Aorta (tissue), 5 donors: ENCODE measurements around the gene MRPL21. TPM values are rescaled to one million over a fixed set of nuclear protein-coding genes. Genes with fewer than 3 reads are reported as not detected.
"Not testable (repeated sequence)": the region's sequence is repeated elsewhere in the genome, so short reads cannot be mapped to it uniquely, and the experiment has no call there.

ENCODE experiments used
- ATAC-seq: fragments of 200-7000 bp; cut with Tn5 transposase; one replicate; pipeline ENCODE4 v1.9.1; 2022; ENCODE audit warnings: moderate library complexity; ENCODE audit not compliant: low FRiP score
- DNase-seq, 2 donors: peaks; one replicate each; pipeline ENCODE4 v3.0.0-alpha.2; 2020
- H3K27ac ChIP-seq, 2 donors: one replicate each; pipeline ENCODE4 v1.5.1; 2013; ENCODE audit warnings: low read length in 2 of 2, mild to moderate bottlenecking in 2 of 2, moderate library complexity in 2 of 2, control low read depth in 1 of 2, inconsistent platforms in 1 of 2, low read depth in 1 of 2
- H3K27me3 ChIP-seq, 2 donors: one replicate each; pipeline ENCODE4 v1.6.1; 2013; ENCODE audit warnings: control low read depth in 1 of 2, low read length in 1 of 2, mild to moderate bottlenecking in 1 of 2, moderate library complexity in 1 of 2; ENCODE audit not compliant: insufficient read depth in 2 of 2, control insufficient read depth in 1 of 2
- H3K36me3 ChIP-seq, 2 donors: one replicate each; pipeline ENCODE4 v1.6.1; 2013; ENCODE audit warnings: control low read depth in 1 of 2, low read length in 1 of 2, mild to moderate bottlenecking in 1 of 2; ENCODE audit not compliant: insufficient read depth in 2 of 2, control insufficient read depth in 1 of 2
- H3K4me1 ChIP-seq, 2 donors: one replicate each; pipeline ENCODE4 v1.6.1; 2013; ENCODE audit warnings: low read length in 2 of 2, control low read depth in 1 of 2, mild to moderate bottlenecking in 1 of 2, moderate library complexity in 1 of 2; ENCODE audit not compliant: insufficient read depth in 2 of 2, control insufficient read depth in 1 of 2
- H3K4me3 ChIP-seq, 2 donors: one replicate each; pipeline ENCODE4 v1.5.1; 2013; ENCODE audit warnings: low read length in 2 of 2, control low read depth in 1 of 2, mild to moderate bottlenecking in 1 of 2
- H3K9me3 ChIP-seq: one replicate; pipeline ENCODE4 v1.6.1; 2013; ENCODE audit warnings: mild to moderate bottlenecking, low read length; ENCODE audit not compliant: control insufficient read depth
- WGBS, 2 donors: extraction: QIAGEN DNeasy Blood & Tissue Kit; methylation state at CpG; one replicate each; pipeline ENCODE4 v1.1.7; 2013; 5-methylcytosine and 5-hydroxymethylcytosine counted together
- intact Hi-C, 2 donors: fragments of 100-400 bp; cut with DNase I; formaldehyde crosslinking; loops; one replicate each; pipeline versions ENCODE4 v1.14.2 to v1.15.0; 2022
- polyA plus RNA-seq, 2 donors: library from polyadenylated mRNA; stranded (reverse); fragments of 200-250 nt; gene quantifications; one replicate each; pipeline ENCODE4 v1.2.3, GENCODE V29; 2013
- total RNA-seq, 2 donors: library from RNA; stranded (reverse); fragmentation: NEBNext Ultra II Directional; extraction: Animal tissue kit (Norgen Biotek cat#: 25700); gene quantifications; one replicate each; pipeline ENCODE4 v1.2.1, GENCODE V29; 2021
- donor health status: healthy with polysubstance abuse.
- donor health status: Bipolar disorder and iron deficiency.
- donor health status: DM: no; HTN: no; CAD: no.
- donor health status: DM: no; HTN: no; CAD: no.
- donor health status: DM: yes; HTN: yes; CAD: no.

Gene MRPL21
- total and polyA plus RNA-seq, 4 donors: 31.7 to 69.7 (median 44.3) TPM

- Histone ChIP-seq H3K4me1 (no peaks in the 10 kb centered on the region), H3K27ac (no peak overlapping the region), H3K9me3 (no peaks in the 10 kb centered on the region), H3K36me3 (no peaks in the 10 kb centered on the region), H3K4me3 (no peak overlapping the region), H3K27me3 (no peaks in the 10 kb centered on the region)
- DNase-seq (no peak), ATAC-seq (no peak)
- WGBS, 2 donors: 72 to 74% methylated on average over 8 of the region's 8 CpGs
- intact Hi-C loops: no loop called here
Observed at GRCh38 chr11:68859123-68859522, 44.5 kb downstream of the MRPL21 start.

DNA sequence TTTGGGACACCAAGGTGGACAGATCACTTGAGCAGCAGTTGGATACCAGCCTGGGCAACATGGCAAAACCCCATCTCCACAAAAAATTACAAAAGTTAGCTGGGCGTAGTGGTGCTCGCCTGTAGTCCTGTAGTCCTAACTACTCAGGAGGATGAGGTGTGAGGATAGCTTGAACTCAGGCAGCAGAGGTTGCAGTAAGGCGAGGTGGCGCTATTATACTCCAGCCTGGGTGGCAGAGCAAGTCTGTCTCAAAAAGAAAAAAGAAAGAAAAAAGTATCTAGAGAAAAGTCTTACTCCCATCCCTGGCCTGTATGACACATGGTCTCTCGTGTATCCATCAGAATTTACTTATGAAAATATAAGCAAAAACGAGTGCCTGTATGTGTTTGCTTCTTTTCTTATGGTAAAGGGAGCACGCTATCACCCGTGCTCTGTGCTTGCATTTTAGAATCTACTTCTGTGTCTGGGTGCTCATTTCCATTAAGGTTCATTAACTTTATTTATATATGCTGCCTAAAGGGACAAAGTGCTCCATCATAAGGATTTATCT, 46.5 kb downstream of the MRPL21 start:
- Histone ChIP-seq H3K4me1 (no peaks in the 10 kb centered on the region), H3K27ac (no peak overlapping the region), H3K9me3 (no peaks in the 10 kb centered on the region), H3K4me3 (no peak overlapping the region), H3K27me3 (no peaks in the 10 kb centered on the region), H3K36me3 (no peaks in the 10 kb centered on the region)
- intact Hi-C loops: no loop called here
- ATAC-seq (no peak), DNase-seq (no peak)
- 84% methylated on average over 8 of the region's 8 CpGs for WGBS, 2 donors

DNA sequence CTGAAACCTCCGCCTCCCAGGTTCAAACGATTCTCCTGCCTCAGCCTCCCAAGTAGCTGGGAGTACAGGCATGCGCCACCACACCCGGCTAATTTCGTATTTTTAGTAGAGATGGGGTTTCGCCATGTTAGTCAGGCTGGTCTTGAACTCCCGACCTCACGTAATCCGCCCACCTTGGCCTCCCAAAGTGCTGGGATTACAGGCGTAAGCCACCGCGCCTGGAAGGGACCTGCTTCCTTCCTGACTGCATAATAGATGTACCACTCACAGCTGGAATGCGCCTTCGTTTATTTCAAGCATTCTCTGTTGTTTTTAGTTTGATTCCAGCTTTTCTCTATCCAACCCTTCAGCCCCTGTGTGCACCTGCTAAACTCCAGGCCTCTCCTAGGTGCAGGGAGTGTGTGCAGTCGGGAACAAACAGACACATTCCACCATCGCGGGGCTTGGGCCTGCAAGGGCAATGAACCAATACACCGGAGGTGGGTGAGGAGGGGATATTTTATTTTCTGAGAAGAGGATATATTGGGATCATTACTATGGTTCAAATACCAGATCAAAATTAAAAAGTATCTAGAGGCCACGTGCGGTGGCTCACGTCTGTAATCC, 47.1 kb downstream of the MRPL21 start:
- H3K27ac ChIP-seq, intact Hi-C loops, ATAC-seq, H3K4me1 ChIP-seq, H3K27me3 ChIP-seq, H3K36me3 ChIP-seq, DNase-seq, H3K4me3 ChIP-seq, H3K9me3 ChIP-seq: not testable (repeated sequence)
- 90 to 91% methylated on average over 21 of the region's 21 CpGs for WGBS, 2 donors

- Histone ChIP-seq H3K27me3 (no peaks in the 10 kb centered on the region), H3K36me3 (no peaks in the 10 kb centered on the region), H3K4me1 (no peaks in the 10 kb centered on the region), H3K9me3 (no peaks in the 10 kb centered on the region), H3K4me3 (peak overlapping the region; percentile 19 to 29), H3K27ac (no peak overlapping the region)
- ATAC-seq (peak; percentile 74), DNase-seq (peak; percentile 83)
- 5 to 7% methylated on average over 50 to 62 of the region's 62 CpGs for WGBS, 2 donors
- intact Hi-C loops: no loop called here
Observed at GRCh38 chr11:68855205-68855981, 48.2 kb downstream of the MRPL21 start.

- Histone ChIP-seq H3K27ac (no peak overlapping the region), H3K4me1 (no peaks in the 10 kb centered on the region), H3K27me3 (no peaks in the 10 kb centered on the region), H3K36me3 (no peaks in the 10 kb centered on the region), H3K4me3 (no peak overlapping the region), H3K9me3 (no peaks in the 10 kb centered on the region)
- DNase-seq (no peak), ATAC-seq (no peak)
- intact Hi-C loops: no loop called here
- WGBS, 2 donors: 22% methylated on average over 41 to 42 of the region's 42 CpGs
Observed at GRCh38 chr11:68854273-68854958, 49.2 kb downstream of the MRPL21 start.

- intact Hi-C loops: no loop called here
- WGBS, 2 donors: 86% methylated on average over 8 of the region's 8 CpGs
Observed at GRCh38 chr11:68852628-68853027, 51.0 kb downstream of the MRPL21 start.

DNA sequence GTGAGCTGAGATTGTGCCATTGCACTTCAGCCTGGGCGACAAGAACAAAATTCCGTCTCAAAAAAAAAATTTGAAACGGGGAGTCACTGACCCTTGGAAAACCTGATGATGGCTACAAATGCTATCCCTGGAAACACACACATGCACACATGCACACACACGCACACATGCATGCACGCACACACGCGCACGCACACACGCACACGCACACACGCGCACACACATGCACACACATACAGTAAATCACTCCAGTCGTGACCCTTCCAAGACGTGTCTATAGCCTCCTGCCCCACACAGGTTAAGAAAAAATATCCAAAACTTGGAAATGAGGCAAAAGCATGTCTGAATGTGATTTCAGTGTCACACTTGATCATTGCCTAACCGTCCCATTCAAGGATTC, 55.2 kb downstream of the MRPL21 start:
- WGBS, 2 donors: 84 to 85% methylated on average over 15 of the region's 15 CpGs
- no peak for ATAC-seq
- no peak for DNase-seq

More at GRCh38 chr11:68852628-68853027, 51.0 kb downstream of the MRPL21 start:
- Histone ChIP-seq H3K4me3 (no peak overlapping the region), H3K36me3 (no peaks in the 10 kb centered on the region), H3K9me3 (no peaks in the 10 kb centered on the region), H3K4me1 (no peaks in the 10 kb centered on the region), H3K27ac (no peak overlapping the region), H3K27me3 (no peaks in the 10 kb centered on the region)
- DNase-seq (no peak), ATAC-seq (no peak)

DNA sequence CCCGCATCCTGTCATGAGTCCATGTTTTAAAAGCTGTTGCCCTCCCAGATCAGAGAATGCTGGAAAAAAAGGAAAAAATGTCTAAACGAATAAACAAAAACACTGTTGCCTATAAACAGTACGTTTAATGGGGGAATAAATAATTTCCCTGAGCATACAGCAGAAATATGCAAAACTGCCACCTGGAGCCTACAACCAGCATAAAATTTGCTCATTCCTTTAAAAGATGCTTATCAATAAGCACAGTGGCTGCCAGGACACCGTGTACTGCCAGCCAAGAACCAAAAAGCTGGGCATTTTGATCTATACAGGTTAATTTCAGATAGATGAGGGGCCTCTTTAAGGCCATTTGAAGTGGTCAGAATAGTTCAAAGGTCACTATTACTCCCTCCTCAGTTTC, 56.2 kb downstream of the MRPL21 start:
- ATAC-seq (no peak), DNase-seq (no peak)
- H3K27me3 ChIP-seq: no peaks in the 10 kb centered on the region
- H3K4me3 ChIP-seq: no peak overlapping the region
- intact Hi-C loops: no loop called here
- no peaks in the 10 kb centered on the region for H3K4me1 ChIP-seq
- H3K27ac ChIP-seq: no peak overlapping the region
- H3K36me3 ChIP-seq: no peaks in the 10 kb centered on the region
- WGBS, 2 donors: 85 to 86% methylated on average over 4 of the region's 4 CpGs
- H3K9me3 ChIP-seq: no peaks in the 10 kb centered on the region

More for the DNA sequence above, 55.2 kb downstream of the MRPL21 start:
- no peaks in the 10 kb centered on the region for H3K4me1 ChIP-seq
- intact Hi-C loops: no loop called here
- no peak overlapping the region for H3K4me3 ChIP-seq
- H3K9me3 ChIP-seq: no peaks in the 10 kb centered on the region
- no peaks in the 10 kb centered on the region for H3K36me3 ChIP-seq
- no peaks in the 10 kb centered on the region for H3K27me3 ChIP-seq
- H3K27ac ChIP-seq: no peak overlapping the region
